K562 (cell line): ENCODE data around the gene HSPA8. TPM values are rescaled to one million over a fixed set of nuclear protein-coding genes. Genes with fewer than 3 reads are reported as not detected.

ENCODE experiments used
- ATAC-seq: fragments of 200-7000 bp; cut with Tn5 transposase; 3 replicates; pipeline ENCODE4 v1.9.1; 2020; ENCODE audit warnings: moderate library complexity
- BruUV-seq: library from RNA; stranded (reverse); fragments of 400-500 nt; replicated peaks from 2 replicates; lab custom pipeline; 2021; lab: Mats Ljungman, UMichigan
- CTCF ChIA-PET: fragments of 300-600 bp; formaldehyde crosslinking; extraction: SDS; loops from one replicate; lab custom pipeline; 2021; ENCODE audit warnings: low intra/inter-chr PET ratio; lab: Yijun Ruan, JAX
- POLR2A ChIA-PET: fragments of 300-600, 350-650 bp; sonication (Branson Sonifier 250); formaldehyde crosslinking; extraction: SDS; loops from one replicate; lab custom pipeline; 2021; ENCODE audit warnings: antibody characterized with exemption, inconsistent platforms; lab: Yijun Ruan, JAX
- DNase-seq, 4 experiments: peaks; one replicate each; pipeline versions ENCODE4 v3.0.0 to v3.0.0-alpha.2; 2011 to 2018; ENCODE audit warnings: low spot score in 3 of 4, mixed read lengths in 3 of 4; ENCODE audit errors: extremely low read depth in 1 of 4
- FAIRE-seq: peaks from 2 replicates; lab custom pipeline; 2011; peaks lifted over from hg19 to GRCh38; lab: Jason Lieb, UNC
- H2AFZ ChIP-seq: 2 replicates; pipeline ENCODE4 v1.6.0; 2011; ENCODE audit warnings: low read depth, low read length, control low read depth, inconsistent platforms
- H3K27ac ChIP-seq: fragments of 200-600 bp; 3 replicates; pipeline ENCODE4 v1.8.0; 2011; ENCODE audit warnings: low read depth, mild to moderate bottlenecking, control low read depth, inconsistent platforms, low read length, moderate library complexity, mixed read lengths; ENCODE audit errors: extremely low read depth
- H3K27me3 ChIP-seq, 2 experiments: fragments of 300-600 bp in 1 of 2; 2 replicates in 1 of 2; 3 replicates in 1 of 2; pipeline versions ENCODE4 v1.6.0 to v1.8.0; 2011; ENCODE audit warnings: inconsistent platforms in 2 of 2, low read length in 2 of 2, mild to moderate bottlenecking in 1 of 2, mixed read lengths in 1 of 2, moderate library complexity in 1 of 2; ENCODE audit not compliant: control insufficient read depth in 2 of 2, insufficient read depth in 2 of 2
- H3K36me3 ChIP-seq: fragments of 300-600 bp; 3 replicates; pipeline ENCODE4 v1.8.0; 2011; ENCODE audit warnings: mild to moderate bottlenecking, low read length, inconsistent platforms; ENCODE audit not compliant: control insufficient read depth, insufficient read depth
- H3K4me1 ChIP-seq, 2 experiments: fragments of 200-600 bp in 1 of 2; replicated peaks in 1 of 2; 2 replicates in 1 of 2; 3 replicates in 1 of 2; pipeline versions ENCODE4 v1.5.1 to v1.8.0; 2011; ENCODE audit warnings: inconsistent platforms in 2 of 2, low read length in 2 of 2, mild to moderate bottlenecking in 1 of 2, mixed read lengths in 1 of 2, moderate library complexity in 1 of 2; ENCODE audit not compliant: control insufficient read depth in 2 of 2, insufficient read depth in 2 of 2
- H3K4me2 ChIP-seq: 2 replicates; pipeline ENCODE4 v1.6.1; 2011; ENCODE audit warnings: low read length, control low read depth, inconsistent platforms, mixed read lengths; ENCODE audit not compliant: insufficient read depth
- H3K4me3 ChIP-seq: fragments of 200-600 bp; sonication (generic), shearing (Covaris generic); 2 replicates; pipeline ENCODE4 v1.5.1; 2016; ENCODE audit warnings: control low read depth, inconsistent platforms
- H3K79me2 ChIP-seq: fragments of 200-600 bp; 3 replicates; pipeline ENCODE4 v1.8.0; 2011; ENCODE audit warnings: low read length, inconsistent platforms; ENCODE audit not compliant: control insufficient read depth, insufficient read depth
- H3K9ac ChIP-seq, 2 experiments: 2 replicates each; pipeline versions ENCODE4 v1.6.0 to v1.6.1; 2011; ENCODE audit warnings: low read depth in 2 of 2, low read length in 2 of 2, control low read depth in 1 of 2, inconsistent platforms in 1 of 2, mild to moderate bottlenecking in 1 of 2, mixed read lengths in 1 of 2; ENCODE audit not compliant: insufficient read depth in 1 of 2
- H3K9me1 ChIP-seq: one replicate; pipeline ENCODE4 v1.6.0; 2011; ENCODE audit warnings: inconsistent platforms, mild to moderate bottlenecking, low read length, moderate library complexity; ENCODE audit not compliant: control insufficient read depth, insufficient read depth
- H3K9me3 ChIP-seq: replicated peaks from 2 replicates; pipeline ENCODE4 v1.5.1; 2011; ENCODE audit warnings: low read depth, low read length, inconsistent platforms; ENCODE audit not compliant: control insufficient read depth, insufficient read depth
- H4K20me1 ChIP-seq: replicated peaks from 2 replicates; pipeline ENCODE4 v1.6.1; 2011; ENCODE audit warnings: low read length, inconsistent platforms, mixed read lengths; ENCODE audit not compliant: control insufficient read depth, insufficient read depth
- WGBS: fragments of 100-300 bp; shearing (Covaris generic); methylation state at CpG from one replicate; pipeline ENCODE4 v1.1.6; 2016; ENCODE audit warnings: low coverage, mixed read lengths; ENCODE audit not compliant: insufficient coverage; ENCODE audit errors: missing lambda C conversion rate; 5-methylcytosine and 5-hydroxymethylcytosine counted together
- in situ Hi-C: fragments of 300-500 bp; cut with MboI; formaldehyde crosslinking; loops from 4 replicates; pipeline ENCODE4 v1.15.0; 2018; ENCODE audit warnings: inconsistent platforms, mixed read lengths
- intact Hi-C: fragments of 100-400 bp; cut with micrococcal nuclease; formaldehyde crosslinking; loops from 2 replicates; pipeline ENCODE4 v1.14.2; 2022
- polyA plus RNA-seq, 8 experiments: library from polyadenylated mRNA; depleted of rRNA in 4 of 8; stranded (reverse) in 5 of 8; unstranded in 3 of 8; fragments of >200 nt; fragmentation: Nextera tagmentation in 2 of 8; fragmentation: Illumina TruSeq in 1 of 8; extraction: Ambion mirVana in 2 of 8; extraction: Trizol in 1 of 8; gene quantifications; 2 replicates each; pipeline versions ENCODE4 v1.2.1 to v1.2.3, GENCODE V29; 2011 to 2014; ENCODE audit warnings: inconsistent platforms in 1 of 8, missing spikeins in 1 of 8
- total RNA-seq, 7 experiments: library from RNA; depleted of rRNA in 6 of 7; stranded (reverse); fragments of >200 nt in 6 of 7; fragmentation: Illumina TruSeq in 2 of 7; extraction: Trizol in 2 of 7; gene quantifications; 2 replicates each; pipeline versions ENCODE4 v1.2.1 to v1.2.3, GENCODE V29; 2011 to 2021; ENCODE audit warnings: low replicate concordance in 1 of 7
- TF ChIP-seq, protein P1 (sequence below): sonication (generic); formaldehyde crosslinking; IDR thresholded peaks from 2 replicates; pipeline ENCODE4 v1.8.0; 2022; ENCODE audit warnings: mild to moderate bottlenecking, missing genetic modification reagents, borderline replicate concordance
- TF ChIP-seq, protein P2 (sequence below): fragments of 450-650 bp; formaldehyde crosslinking; IDR thresholded peaks from 2 replicates; pipeline ENCODE4 v1.4.0; 2020; ENCODE audit warnings: mild to moderate bottlenecking, moderate library complexity

HSPA8 gene
- total and polyA plus RNA-seq, 9 of the 15 experiments (the other 6 are each of a cell fraction or from before 2014, with no cell fraction given): 1,250 to 3,966 (median 2,773) TPM

DNA sequence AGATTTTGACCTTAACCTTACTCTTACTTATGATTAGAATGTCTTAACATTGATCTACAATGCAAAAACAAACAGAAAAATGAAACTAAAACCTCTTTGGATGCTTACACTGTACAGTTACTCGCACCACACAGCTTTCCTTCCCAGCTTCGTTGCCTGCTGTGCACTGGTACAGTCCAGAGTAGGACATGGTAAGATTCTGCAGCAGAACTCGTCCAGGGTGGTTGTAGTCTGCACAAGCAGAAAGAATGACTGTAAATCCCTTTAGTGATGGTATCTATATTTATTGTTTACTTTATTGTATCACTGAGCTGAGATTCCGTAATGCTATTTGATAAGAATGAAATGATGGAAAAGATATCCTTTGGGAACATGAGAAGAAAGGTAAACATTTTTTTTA is 21.0 kb upstream of the HSPA8 start:
- H3K27ac ChIP-seq: no peak overlapping the region
- ChIA-PET CTCF (no interaction called here), POLR2A (interaction anchor here (0.8 to 1.6 kb wide), 3 partner anchors 10 to 21 kb away, joined by 3 to 6 read pairs (median 3); partner anchors contain the start of gene HSPA8)
- no TSS peak for BruUV-seq
- no peak for FAIRE-seq
- H3K36me3 ChIP-seq: no peaks in the 10 kb centered on the region
- no peak overlapping the region for H2AFZ ChIP-seq
- TF ChIP-seq, protein P1, sequence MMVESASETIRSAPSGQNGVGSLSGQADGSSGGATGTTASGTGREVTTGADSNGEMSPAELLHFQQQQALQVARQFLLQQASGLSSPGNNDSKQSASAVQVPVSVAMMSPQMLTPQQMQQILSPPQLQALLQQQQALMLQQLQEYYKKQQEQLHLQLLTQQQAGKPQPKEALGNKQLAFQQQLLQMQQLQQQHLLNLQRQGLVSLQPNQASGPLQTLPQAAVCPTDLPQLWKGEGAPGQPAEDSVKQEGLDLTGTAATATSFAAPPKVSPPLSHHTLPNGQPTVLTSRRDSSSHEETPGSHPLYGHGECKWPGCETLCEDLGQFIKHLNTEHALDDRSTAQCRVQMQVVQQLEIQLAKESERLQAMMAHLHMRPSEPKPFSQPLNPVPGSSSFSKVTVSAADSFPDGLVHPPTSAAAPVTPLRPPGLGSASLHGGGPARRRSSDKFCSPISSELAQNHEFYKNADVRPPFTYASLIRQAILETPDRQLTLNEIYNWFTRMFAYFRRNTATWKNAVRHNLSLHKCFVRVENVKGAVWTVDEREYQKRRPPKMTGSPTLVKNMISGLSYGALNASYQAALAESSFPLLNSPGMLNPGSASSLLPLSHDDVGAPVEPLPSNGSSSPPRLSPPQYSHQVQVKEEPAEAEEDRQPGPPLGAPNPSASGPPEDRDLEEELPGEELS (CRISPR knock-in tag): no peak
- TF ChIP-seq, protein P2, sequence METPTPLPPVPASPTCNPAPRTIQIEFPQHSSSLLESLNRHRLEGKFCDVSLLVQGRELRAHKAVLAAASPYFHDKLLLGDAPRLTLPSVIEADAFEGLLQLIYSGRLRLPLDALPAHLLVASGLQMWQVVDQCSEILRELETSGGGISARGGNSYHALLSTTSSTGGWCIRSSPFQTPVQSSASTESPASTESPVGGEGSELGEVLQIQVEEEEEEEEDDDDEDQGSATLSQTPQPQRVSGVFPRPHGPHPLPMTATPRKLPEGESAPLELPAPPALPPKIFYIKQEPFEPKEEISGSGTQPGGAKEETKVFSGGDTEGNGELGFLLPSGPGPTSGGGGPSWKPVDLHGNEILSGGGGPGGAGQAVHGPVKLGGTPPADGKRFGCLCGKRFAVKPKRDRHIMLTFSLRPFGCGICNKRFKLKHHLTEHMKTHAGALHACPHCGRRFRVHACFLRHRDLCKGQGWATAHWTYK (CRISPR knock-in tag): no peak
- H3K4me1 ChIP-seq: peaks cover 7 to 9% of the 10 kb centered on the region in 2 experiments; a peak in 3 of 5 replicates
- no peaks in the 10 kb centered on the region for H3K9me3 ChIP-seq
- no peak for DNase-seq
- ATAC-seq: no peak
- no peaks in the 10 kb centered on the region for H3K79me2 ChIP-seq
- H3K4me2 ChIP-seq: no peak overlapping the region
- H3K27me3 ChIP-seq: no peaks in the 10 kb centered on the region
- intact Hi-C loops (no loop called here), in situ Hi-C loops (no loop called here)
- H3K9me1 ChIP-seq: no peaks in the 10 kb centered on the region
- no peak overlapping the region for H3K4me3 ChIP-seq
- no peak overlapping the region for H3K9ac ChIP-seq
- 23% methylated on average over 4 of the region's 4 CpGs for WGBS
- H4K20me1 ChIP-seq: no peaks in the 10 kb centered on the region
